K562 (cell line): ENCODE measurements around the gene PSMD14. TPM values are rescaled to one million over a fixed set of nuclear protein-coding genes. Genes with fewer than 3 reads are reported as not detected.

Source experiments
- ATAC-seq: fragments of 200-7000 bp; cut with Tn5 transposase; 3 replicates; pipeline ENCODE4 v1.9.1; 2020; ENCODE audit warnings: moderate library complexity
- BruUV-seq: library from RNA; stranded (reverse); fragments of 400-500 nt; replicated peaks from 2 replicates; lab custom pipeline; 2021; lab: Mats Ljungman, UMichigan
- CTCF ChIA-PET: fragments of 300-600 bp; formaldehyde crosslinking; extraction: SDS; loops from one replicate; lab custom pipeline; 2021; ENCODE audit warnings: low intra/inter-chr PET ratio; lab: Yijun Ruan, JAX
- POLR2A ChIA-PET: fragments of 300-600, 350-650 bp; sonication (Branson Sonifier 250); formaldehyde crosslinking; extraction: SDS; loops from one replicate; lab custom pipeline; 2021; ENCODE audit warnings: antibody characterized with exemption, inconsistent platforms; lab: Yijun Ruan, JAX
- DNase-seq, 4 experiments: peaks; one replicate each; pipeline versions ENCODE4 v3.0.0 to v3.0.0-alpha.2; 2011 to 2018; ENCODE audit warnings: low spot score in 3 of 4, mixed read lengths in 3 of 4; ENCODE audit errors: extremely low read depth in 1 of 4
- FAIRE-seq: peaks from 2 replicates; lab custom pipeline; 2011; peaks lifted over from hg19 to GRCh38; lab: Jason Lieb, UNC
- H2AFZ ChIP-seq: 2 replicates; pipeline ENCODE4 v1.6.0; 2011; ENCODE audit warnings: low read depth, low read length, control low read depth, inconsistent platforms
- H3K27ac ChIP-seq: fragments of 200-600 bp; 3 replicates; pipeline ENCODE4 v1.8.0; 2011; ENCODE audit warnings: low read depth, mild to moderate bottlenecking, control low read depth, inconsistent platforms, low read length, moderate library complexity, mixed read lengths; ENCODE audit errors: extremely low read depth
- H3K27me3 ChIP-seq, 2 experiments: fragments of 300-600 bp in 1 of 2; 2 replicates in 1 of 2; 3 replicates in 1 of 2; pipeline versions ENCODE4 v1.6.0 to v1.8.0; 2011; ENCODE audit warnings: inconsistent platforms in 2 of 2, low read length in 2 of 2, mild to moderate bottlenecking in 1 of 2, mixed read lengths in 1 of 2, moderate library complexity in 1 of 2; ENCODE audit not compliant: control insufficient read depth in 2 of 2, insufficient read depth in 2 of 2
- H3K36me3 ChIP-seq: fragments of 300-600 bp; 3 replicates; pipeline ENCODE4 v1.8.0; 2011; ENCODE audit warnings: mild to moderate bottlenecking, low read length, inconsistent platforms; ENCODE audit not compliant: control insufficient read depth, insufficient read depth
- H3K4me1 ChIP-seq, 2 experiments: fragments of 200-600 bp in 1 of 2; replicated peaks in 1 of 2; 2 replicates in 1 of 2; 3 replicates in 1 of 2; pipeline versions ENCODE4 v1.5.1 to v1.8.0; 2011; ENCODE audit warnings: inconsistent platforms in 2 of 2, low read length in 2 of 2, mild to moderate bottlenecking in 1 of 2, mixed read lengths in 1 of 2, moderate library complexity in 1 of 2; ENCODE audit not compliant: control insufficient read depth in 2 of 2, insufficient read depth in 2 of 2
- H3K4me2 ChIP-seq: 2 replicates; pipeline ENCODE4 v1.6.1; 2011; ENCODE audit warnings: low read length, control low read depth, inconsistent platforms, mixed read lengths; ENCODE audit not compliant: insufficient read depth
- H3K4me3 ChIP-seq: fragments of 200-600 bp; sonication (generic), shearing (Covaris generic); 2 replicates; pipeline ENCODE4 v1.5.1; 2016; ENCODE audit warnings: control low read depth, inconsistent platforms
- H3K79me2 ChIP-seq: fragments of 200-600 bp; 3 replicates; pipeline ENCODE4 v1.8.0; 2011; ENCODE audit warnings: low read length, inconsistent platforms; ENCODE audit not compliant: control insufficient read depth, insufficient read depth
- H3K9ac ChIP-seq, 2 experiments: 2 replicates each; pipeline versions ENCODE4 v1.6.0 to v1.6.1; 2011; ENCODE audit warnings: low read depth in 2 of 2, low read length in 2 of 2, control low read depth in 1 of 2, inconsistent platforms in 1 of 2, mild to moderate bottlenecking in 1 of 2, mixed read lengths in 1 of 2; ENCODE audit not compliant: insufficient read depth in 1 of 2
- H3K9me1 ChIP-seq: one replicate; pipeline ENCODE4 v1.6.0; 2011; ENCODE audit warnings: inconsistent platforms, mild to moderate bottlenecking, low read length, moderate library complexity; ENCODE audit not compliant: control insufficient read depth, insufficient read depth
- H3K9me3 ChIP-seq: replicated peaks from 2 replicates; pipeline ENCODE4 v1.5.1; 2011; ENCODE audit warnings: low read depth, low read length, inconsistent platforms; ENCODE audit not compliant: control insufficient read depth, insufficient read depth
- H4K20me1 ChIP-seq: replicated peaks from 2 replicates; pipeline ENCODE4 v1.6.1; 2011; ENCODE audit warnings: low read length, inconsistent platforms, mixed read lengths; ENCODE audit not compliant: control insufficient read depth, insufficient read depth
- GTF2E2 ChIP-seq: fragments of 200-800 bp; sonication (Bioruptor generic); IDR thresholded peaks from 2 replicates; pipeline ENCODE4 v1.6.1; 2016; ENCODE audit warnings: missing genetic modification characterization, missing compliant biosample characterization
- HNRNPUL1 ChIP-seq: fragments of 200-400 bp; formaldehyde crosslinking; IDR thresholded peaks from 2 replicates; pipeline ENCODE4 v1.6.1; 2017; ENCODE audit warnings: low read length
- NCOA1 ChIP-seq: fragments of 450-650 bp; IDR thresholded peaks from 2 replicates; pipeline ENCODE4 v1.6.1; 2016; ENCODE audit warnings: low read depth
- POLR2A ChIP-seq: fragments of 450-650 bp; conservative IDR thresholded peaks from 2 replicates; pipeline ENCODE4 v1.6.1; 2016
- WHSC1 ChIP-seq: IDR thresholded peaks from one replicate; pipeline ENCODE4 v1.6.1; 2012; ENCODE audit warnings: low read length, control low read depth, inconsistent platforms
- XRCC3 ChIP-seq: fragments of 450-650 bp; IDR thresholded peaks from 2 replicates; pipeline ENCODE4 v1.6.1; 2017; ENCODE audit warnings: mild to moderate bottlenecking, moderate library complexity
- XRCC4 ChIP-seq: IDR thresholded peaks from one replicate; pipeline ENCODE4 v1.6.1; 2011; ENCODE audit not compliant: insufficient read depth, insufficient read length; ENCODE audit errors: extremely low read depth
- ZFX ChIP-seq: sonication (generic); formaldehyde crosslinking; IDR thresholded peaks from 2 replicates; pipeline ENCODE4 v1.8.0; 2022; ENCODE audit warnings: mild to moderate bottlenecking, missing genetic modification reagents, moderate library complexity
- WGBS: fragments of 100-300 bp; shearing (Covaris generic); methylation state at CpG from one replicate; pipeline ENCODE4 v1.1.6; 2016; ENCODE audit warnings: low coverage, mixed read lengths; ENCODE audit not compliant: insufficient coverage; ENCODE audit errors: missing lambda C conversion rate; 5-methylcytosine and 5-hydroxymethylcytosine counted together
- in situ Hi-C: fragments of 300-500 bp; cut with MboI; formaldehyde crosslinking; loops from 4 replicates; pipeline ENCODE4 v1.15.0; 2018; ENCODE audit warnings: inconsistent platforms, mixed read lengths
- intact Hi-C: fragments of 100-400 bp; cut with micrococcal nuclease; formaldehyde crosslinking; loops from 2 replicates; pipeline ENCODE4 v1.14.2; 2022
- polyA plus RNA-seq, 8 experiments: library from polyadenylated mRNA; depleted of rRNA in 4 of 8; stranded (reverse) in 5 of 8; unstranded in 3 of 8; fragments of >200 nt; fragmentation: Nextera tagmentation in 2 of 8; fragmentation: Illumina TruSeq in 1 of 8; extraction: Ambion mirVana in 2 of 8; extraction: Trizol in 1 of 8; gene quantifications; 2 replicates each; pipeline versions ENCODE4 v1.2.1 to v1.2.3, GENCODE V29; 2011 to 2014; ENCODE audit warnings: inconsistent platforms in 1 of 8, missing spikeins in 1 of 8
- total RNA-seq, 7 experiments: library from RNA; depleted of rRNA in 6 of 7; stranded (reverse); fragments of >200 nt in 6 of 7; fragmentation: Illumina TruSeq in 2 of 7; extraction: Trizol in 2 of 7; gene quantifications; 2 replicates each; pipeline versions ENCODE4 v1.2.1 to v1.2.3, GENCODE V29; 2011 to 2021; ENCODE audit warnings: low replicate concordance in 1 of 7
- TF ChIP-seq, protein P1 (sequence below): sonication (generic); formaldehyde crosslinking; IDR thresholded peaks from 2 replicates; pipeline ENCODE4 v1.8.1; 2023; ENCODE audit warnings: missing genetic modification reagents, mild to moderate bottlenecking, borderline replicate concordance
- TF ChIP-seq, protein P2 (sequence below): sonication (generic); formaldehyde crosslinking; IDR thresholded peaks from 2 replicates; pipeline ENCODE4 v1.8.1; 2023; ENCODE audit warnings: mild to moderate bottlenecking, missing genetic modification reagents
- TF ChIP-seq, protein P3 (sequence below): fragments of 200-800 bp; sonication (Bioruptor generic); IDR thresholded peaks from 2 replicates; pipeline ENCODE4 v1.6.1; 2017; ENCODE audit warnings: missing genetic modification characterization, missing compliant biosample characterization

Gene PSMD14
- total and polyA plus RNA-seq, 9 of the 15 experiments (the other 6 are each of a cell fraction or from before 2014, with no cell fraction given): 151 to 515 (median 228) TPM

DNA sequence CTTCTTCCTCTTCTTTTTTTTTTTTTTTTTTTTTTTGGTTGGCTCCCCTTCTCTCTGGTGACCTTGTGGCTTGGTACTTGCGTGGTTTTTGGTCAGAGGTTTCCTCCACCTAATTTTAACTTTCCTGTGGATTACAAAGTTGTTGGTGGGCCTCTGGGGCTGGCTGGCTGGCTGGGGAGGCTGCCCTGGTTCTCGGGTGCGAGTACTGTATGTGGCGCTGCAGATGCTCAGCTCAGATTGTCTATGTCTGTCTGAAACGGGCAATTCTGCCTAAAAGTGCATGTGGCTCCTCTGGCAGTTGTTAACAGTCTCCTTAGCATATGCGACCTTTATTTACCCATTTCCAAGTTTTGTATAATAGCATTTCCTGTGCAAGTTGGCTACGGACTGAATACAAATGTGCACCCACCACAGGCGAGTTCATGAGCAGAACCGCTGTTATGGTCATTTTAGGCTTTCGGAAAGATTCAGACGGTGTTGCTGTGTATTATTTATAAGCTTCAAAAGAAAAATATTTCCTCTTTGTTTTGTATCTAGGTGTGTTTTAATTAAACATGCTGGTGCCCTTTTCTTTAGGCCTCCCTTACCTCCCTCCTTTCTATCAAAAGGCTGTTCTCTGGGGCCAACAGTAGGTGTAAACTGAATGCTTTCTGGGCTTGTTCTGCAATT, 112.3 kb downstream of the PSMD14 start (continued):
- TF ChIP-seq, protein P1, sequence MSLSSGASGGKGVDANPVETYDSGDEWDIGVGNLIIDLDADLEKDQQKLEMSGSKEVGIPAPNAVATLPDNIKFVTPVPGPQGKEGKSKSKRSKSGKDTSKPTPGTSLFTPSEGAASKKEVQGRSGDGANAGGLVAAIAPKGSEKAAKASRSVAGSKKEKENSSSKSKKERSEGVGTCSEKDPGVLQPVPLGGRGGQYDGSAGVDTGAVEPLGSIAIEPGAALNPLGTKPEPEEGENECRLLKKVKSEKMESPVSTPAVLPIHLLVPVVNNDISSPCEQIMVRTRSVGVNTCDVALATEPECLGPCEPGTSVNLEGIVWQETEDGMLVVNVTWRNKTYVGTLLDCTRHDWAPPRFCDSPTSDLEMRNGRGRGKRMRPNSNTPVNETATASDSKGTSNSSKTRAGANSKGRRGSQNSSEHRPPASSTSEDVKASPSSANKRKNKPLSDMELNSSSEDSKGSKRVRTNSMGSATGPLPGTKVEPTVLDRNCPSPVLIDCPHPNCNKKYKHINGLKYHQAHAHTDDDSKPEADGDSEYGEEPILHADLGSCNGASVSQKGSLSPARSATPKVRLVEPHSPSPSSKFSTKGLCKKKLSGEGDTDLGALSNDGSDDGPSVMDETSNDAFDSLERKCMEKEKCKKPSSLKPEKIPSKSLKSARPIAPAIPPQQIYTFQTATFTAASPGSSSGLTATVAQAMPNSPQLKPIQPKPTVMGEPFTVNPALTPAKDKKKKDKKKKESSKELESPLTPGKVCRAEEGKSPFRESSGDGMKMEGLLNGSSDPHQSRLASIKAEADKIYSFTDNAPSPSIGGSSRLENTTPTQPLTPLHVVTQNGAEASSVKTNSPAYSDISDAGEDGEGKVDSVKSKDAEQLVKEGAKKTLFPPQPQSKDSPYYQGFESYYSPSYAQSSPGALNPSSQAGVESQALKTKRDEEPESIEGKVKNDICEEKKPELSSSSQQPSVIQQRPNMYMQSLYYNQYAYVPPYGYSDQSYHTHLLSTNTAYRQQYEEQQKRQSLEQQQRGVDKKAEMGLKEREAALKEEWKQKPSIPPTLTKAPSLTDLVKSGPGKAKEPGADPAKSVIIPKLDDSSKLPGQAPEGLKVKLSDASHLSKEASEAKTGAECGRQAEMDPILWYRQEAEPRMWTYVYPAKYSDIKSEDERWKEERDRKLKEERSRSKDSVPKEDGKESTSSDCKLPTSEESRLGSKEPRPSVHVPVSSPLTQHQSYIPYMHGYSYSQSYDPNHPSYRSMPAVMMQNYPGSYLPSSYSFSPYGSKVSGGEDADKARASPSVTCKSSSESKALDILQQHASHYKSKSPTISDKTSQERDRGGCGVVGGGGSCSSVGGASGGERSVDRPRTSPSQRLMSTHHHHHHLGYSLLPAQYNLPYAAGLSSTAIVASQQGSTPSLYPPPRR (CRISPR knock-in tag): no peak
- TF ChIP-seq HNRNPUL1 (no peak), XRCC3 (no peak), NCOA1 (no peak), XRCC4 (no peak), POLR2A (no peak)

DNA sequence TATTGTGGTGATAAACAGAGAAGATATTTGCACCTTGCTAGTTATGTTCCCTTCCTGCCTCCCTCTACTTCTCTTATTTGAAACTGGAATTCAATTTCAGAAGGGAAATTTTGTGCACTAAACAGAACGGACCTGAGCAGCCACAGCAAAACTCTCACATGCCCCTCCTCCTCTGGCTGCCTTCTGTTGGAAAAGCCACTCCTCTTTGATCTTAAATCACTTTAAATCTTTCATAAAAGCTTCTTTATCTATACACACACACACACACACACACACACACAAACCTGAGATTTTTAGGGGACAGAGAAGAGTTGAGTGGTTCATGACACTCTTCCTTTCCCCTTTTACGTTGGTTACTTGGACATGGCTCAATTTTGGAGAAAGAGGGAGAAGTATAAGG, 113.5 kb downstream of the PSMD14 start:
- no peaks in the 10 kb centered on the region for H4K20me1 ChIP-seq
- no peak overlapping the region for H3K4me3 ChIP-seq
- CTCF ChIA-PET: no interaction called here
- H2AFZ ChIP-seq: no peak overlapping the region
- peaks cover 57 to 63% of the 10 kb centered on the region in 2 experiments for H3K27me3 ChIP-seq
- H3K4me2 ChIP-seq: no peak overlapping the region
- H3K9me1 ChIP-seq: no peaks in the 10 kb centered on the region
- H3K36me3 ChIP-seq: no peaks in the 10 kb centered on the region
- no peak overlapping the region for H3K27ac ChIP-seq
- H3K9me3 ChIP-seq: no peaks in the 10 kb centered on the region
- no TSS peak for BruUV-seq
- ATAC-seq (no peak), FAIRE-seq (no peak)
- in situ Hi-C loops: no loop called here
- H3K9ac ChIP-seq: no peak overlapping the region
- peaks cover 0 to 21% of the 10 kb centered on the region in 2 experiments; a peak in 2 of 5 replicates for H3K4me1 ChIP-seq
- H3K79me2 ChIP-seq: no peaks in the 10 kb centered on the region
- TF ChIP-seq GTF2E2 (tag) (no peak), ZFX (CRISPR knock-in tag) (no peak), WHSC1 (no peak)
- TF ChIP-seq, protein P2, sequence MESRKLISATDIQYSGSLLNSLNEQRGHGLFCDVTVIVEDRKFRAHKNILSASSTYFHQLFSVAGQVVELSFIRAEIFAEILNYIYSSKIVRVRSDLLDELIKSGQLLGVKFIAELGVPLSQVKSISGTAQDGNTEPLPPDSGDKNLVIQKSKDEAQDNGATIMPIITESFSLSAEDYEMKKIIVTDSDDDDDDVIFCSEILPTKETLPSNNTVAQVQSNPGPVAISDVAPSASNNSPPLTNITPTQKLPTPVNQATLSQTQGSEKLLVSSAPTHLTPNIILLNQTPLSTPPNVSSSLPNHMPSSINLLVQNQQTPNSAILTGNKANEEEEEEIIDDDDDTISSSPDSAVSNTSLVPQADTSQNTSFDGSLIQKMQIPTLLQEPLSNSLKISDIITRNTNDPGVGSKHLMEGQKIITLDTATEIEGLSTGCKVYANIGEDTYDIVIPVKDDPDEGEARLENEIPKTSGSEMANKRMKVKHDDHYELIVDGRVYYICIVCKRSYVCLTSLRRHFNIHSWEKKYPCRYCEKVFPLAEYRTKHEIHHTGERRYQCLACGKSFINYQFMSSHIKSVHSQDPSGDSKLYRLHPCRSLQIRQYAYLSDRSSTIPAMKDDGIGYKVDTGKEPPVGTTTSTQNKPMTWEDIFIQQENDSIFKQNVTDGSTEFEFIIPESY (CRISPR knock-in tag): no peak
- TF ChIP-seq, protein P3, sequence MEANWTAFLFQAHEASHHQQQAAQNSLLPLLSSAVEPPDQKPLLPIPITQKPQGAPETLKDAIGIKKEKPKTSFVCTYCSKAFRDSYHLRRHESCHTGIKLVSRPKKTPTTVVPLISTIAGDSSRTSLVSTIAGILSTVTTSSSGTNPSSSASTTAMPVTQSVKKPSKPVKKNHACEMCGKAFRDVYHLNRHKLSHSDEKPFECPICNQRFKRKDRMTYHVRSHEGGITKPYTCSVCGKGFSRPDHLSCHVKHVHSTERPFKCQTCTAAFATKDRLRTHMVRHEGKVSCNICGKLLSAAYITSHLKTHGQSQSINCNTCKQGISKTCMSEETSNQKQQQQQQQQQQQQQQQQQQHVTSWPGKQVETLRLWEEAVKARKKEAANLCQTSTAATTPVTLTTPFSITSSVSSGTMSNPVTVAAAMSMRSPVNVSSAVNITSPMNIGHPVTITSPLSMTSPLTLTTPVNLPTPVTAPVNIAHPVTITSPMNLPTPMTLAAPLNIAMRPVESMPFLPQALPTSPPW (CRISPR knock-in tag): no peak
- TF ChIP-seq, all 486 proteins: peak for 0
- POLR2A ChIA-PET: no interaction called here
- no peak for DNase-seq
- intact Hi-C loops: no loop called here
- WGBS: 6% methylated on average over 2 of the region's 2 CpGs
